Activated CD4-positive, CD25-positive, alpha-beta regulatory T cell treated with anti-CD3 and anti-CD28 coated beads, Interleukin-2, amount 50 U/mL, for 16 hours (primary cell): ENCODE data around the gene NALCN.

Source experiments
- DNase-seq: peaks from one replicate; pipeline ENCODE4 v3.0.0-alpha.2; 2020; ENCODE audit warnings: low read depth, low spot score

Gene NALCN

GRCh38 chr13:101416181-101417042, at the start of gene NALCN:
Gene NALCN, minus strand, starts transcription at chr13:101416508. Its CDS starts 17,382 bp downstream, at chr13:101399126.
- no peak for DNase-seq

GRCh38 chr13:101465877-101466276, 49.6 kb upstream of the NALCN start:
- DNase-seq, result no peak

GRCh38 chr13:101457176-101457575, 40.9 kb upstream of the NALCN start:
- no peak for DNase-seq

GRCh38 chr13:101455863-101456262, 39.6 kb upstream of the NALCN start:
- no peak for DNase-seq

- no peak for DNase-seq
Observed at GRCh38 chr13:101454767-101455166, 38.5 kb upstream of the NALCN start.

GRCh38 chr13:101453784-101454201, 37.5 kb upstream of the NALCN start:
- no peak for DNase-seq

- DNase-seq, result no peak
Observed at GRCh38 chr13:101452519-101453485, 36.5 kb upstream of the NALCN start, which contains the start of gene ITGBL1. Gene ITGBL1, plus strand, starts transcription at chr13:101452675. Its CDS starts 159 bp downstream, at chr13:101452834.

GRCh38 chr13:101451641-101452040, 35.3 kb upstream of the NALCN start:
- DNase-seq, result no peak

GRCh38 chr13:101450749-101451130, 34.4 kb upstream of the NALCN start:
- DNase-seq, result no peak

- DNase-seq, result no peak
Observed at GRCh38 chr13:101449790-101450748, 33.8 kb upstream of the NALCN start.

- DNase-seq, result no peak
Observed at GRCh38 chr13:101447852-101448251, 31.5 kb upstream of the NALCN start.

- no peak for DNase-seq
Observed at GRCh38 chr13:101434486-101434885, 18.2 kb upstream of the NALCN start.

GRCh38 chr13:101433895-101434294, 17.6 kb upstream of the NALCN start:
- DNase-seq, result no peak

GRCh38 chr13:101429733-101430132, 13.4 kb upstream of the NALCN start:
- no peak for DNase-seq

GRCh38 chr13:101425623-101426022, 9.3 kb upstream of the NALCN start:
- DNase-seq, result no peak

GRCh38 chr13:101425156-101425471, 8.8 kb upstream of the NALCN start:
- DNase-seq, result no peak

GRCh38 chr13:101424381-101425155, 8.3 kb upstream of the NALCN start:
- no peak for DNase-seq

- DNase-seq, result no peak
Observed at GRCh38 chr13:101423872-101424271, 7.6 kb upstream of the NALCN start.

- DNase-seq, result no peak
Observed at GRCh38 chr13:101417501-101417900, 1.2 kb upstream of the NALCN start.

- DNase-seq, result no peak
Observed at GRCh38 chr13:101417043-101417406, 717 bp upstream of the NALCN start.
